HG02981 (cell line): ENCODE measurements around the gene MAGEC3.
"Not testable (repeated sequence)": the region's sequence is repeated elsewhere in the genome, so short reads cannot be mapped to it uniquely, and the experiment has no call there.

Experiments used
- ATAC-seq: cut with Tn5 transposase; IDR thresholded peaks from one replicate; pipeline ENCODE4 v1.9.1; 2021; ENCODE audit warnings: mild to moderate bottlenecking, moderate library complexity; ENCODE audit not compliant: unreplicated experiment

The MAGEC3 gene

DNA sequence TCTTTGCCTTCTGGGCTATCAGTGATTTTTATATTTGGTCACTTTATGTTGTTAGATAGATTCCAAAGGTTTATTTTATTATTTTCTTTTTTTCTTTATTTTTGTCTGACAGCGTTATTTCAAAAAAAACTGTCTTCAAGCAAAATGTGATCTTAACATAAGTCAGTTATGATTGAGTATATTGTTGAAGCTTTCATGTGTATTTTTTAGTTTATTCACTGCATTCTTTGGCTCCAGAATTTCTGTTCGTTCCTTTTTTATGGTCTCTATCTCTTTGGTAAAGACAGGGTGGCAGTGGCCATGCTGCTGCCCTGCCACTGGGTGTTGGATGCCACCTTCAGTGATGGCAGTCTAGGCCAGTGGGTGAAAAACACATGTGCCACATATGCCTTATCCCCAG, at the start of gene MAGEC3:
TSS of gene MAGEC3 (plus strand) at position 301 of the 400 bp plus-strand sequence. CDS start at position 301, 0 bp downstream.
- ATAC-seq = no peak

DNA sequence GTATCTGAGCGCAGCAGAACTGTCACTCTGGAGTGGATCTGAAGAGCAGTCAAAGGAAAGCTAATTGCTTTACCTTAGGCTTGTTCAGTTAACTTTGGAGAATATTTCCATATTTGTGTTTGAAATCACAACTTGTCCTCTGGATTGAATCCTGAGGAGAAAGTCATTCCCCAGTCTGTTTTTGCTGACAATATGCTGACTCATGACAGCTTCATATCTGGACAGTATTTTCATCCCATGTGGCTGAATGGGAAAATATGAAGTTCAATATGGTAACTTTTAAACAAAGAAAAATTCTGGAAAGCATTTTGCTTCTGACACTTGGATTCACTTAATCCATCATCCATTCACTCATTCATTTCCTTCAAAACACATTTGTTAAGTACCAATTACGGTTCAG, 46.3 kb upstream of the MAGEC3 start:
- no peak for ATAC-seq

- ATAC-seq = no peak
Observed at GRCh38 chrX:141811438-141811837, 26.7 kb upstream of the MAGEC3 start.

- ATAC-seq = no peak
Observed at GRCh38 chrX:141814213-141814857, 23.8 kb upstream of the MAGEC3 start.

DNA sequence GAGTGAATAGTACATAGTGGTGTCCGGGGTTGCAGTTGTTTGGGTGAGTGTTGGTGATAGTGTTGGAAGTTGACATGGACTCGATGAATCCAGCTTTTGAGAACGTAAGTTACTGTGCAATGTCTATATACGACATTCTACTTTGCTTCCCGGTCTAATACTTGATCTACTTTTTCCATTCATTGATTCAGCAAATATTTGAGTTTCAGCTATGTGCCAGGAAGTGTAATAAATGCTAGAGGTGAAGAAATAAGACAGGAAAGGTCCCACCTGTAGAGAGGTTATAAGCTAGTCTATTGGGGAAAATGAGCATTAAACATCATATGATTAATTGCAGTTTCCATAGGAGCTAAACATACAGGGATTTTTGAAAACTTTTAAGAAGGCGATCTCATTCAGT, 22.2 kb upstream of the MAGEC3 start:
- ATAC-seq = no peak

- ATAC-seq = no peak
Observed at GRCh38 chrX:141832247-141832646, 5.9 kb upstream of the MAGEC3 start.

DNA sequence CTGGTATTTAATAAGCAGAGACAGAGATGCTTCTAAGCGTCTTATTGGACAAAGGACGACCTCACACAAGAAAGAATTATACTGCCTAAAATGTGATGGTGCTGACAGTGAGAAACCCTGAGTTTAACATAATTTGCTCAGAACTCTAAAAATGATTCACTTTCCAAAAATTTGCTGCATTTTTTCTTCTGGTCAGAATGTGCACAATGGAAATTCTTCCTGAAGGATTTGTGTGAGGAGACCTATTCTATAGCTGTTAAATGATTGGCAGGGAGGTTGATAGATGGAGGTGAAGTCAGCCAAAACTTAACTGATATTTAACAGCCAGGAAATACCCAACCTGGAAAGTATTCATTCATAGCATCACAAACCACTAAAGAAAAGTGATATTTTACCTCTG, 1.7 kb downstream of the MAGEC3 start:
- no peak for ATAC-seq

GRCh38 chrX:141857479-141857878, 19.4 kb downstream of the MAGEC3 start:
- no peak for ATAC-seq

- no peak for ATAC-seq
Observed at GRCh38 chrX:141879616-141880015, 41.5 kb downstream of the MAGEC3 start.

GRCh38 chrX:141888811-141889210, 50.7 kb downstream of the MAGEC3 start:
- ATAC-seq = not testable (repeated sequence)

DNA sequence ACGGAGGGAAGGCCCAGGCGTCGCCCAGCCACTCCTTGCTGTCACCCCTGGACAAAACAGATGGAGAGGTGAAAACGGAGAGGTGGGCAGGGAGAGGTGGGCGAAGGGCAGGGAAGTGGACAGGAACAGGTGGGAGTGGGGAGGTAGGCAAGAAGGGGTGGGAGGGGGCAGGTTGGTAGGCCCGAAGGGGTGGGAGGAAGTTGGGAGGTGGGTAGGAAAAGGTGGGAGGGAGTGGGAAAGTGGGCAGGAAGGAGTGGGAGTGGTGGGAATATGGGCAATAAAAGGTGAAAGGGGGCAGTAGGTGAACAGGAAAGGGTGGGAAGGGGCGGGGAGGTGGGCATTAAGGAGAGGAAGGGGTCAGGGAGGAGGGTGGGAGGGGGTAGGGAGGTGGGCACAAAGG, 56.6 kb downstream of the MAGEC3 start:
- ATAC-seq = no peak

DNA sequence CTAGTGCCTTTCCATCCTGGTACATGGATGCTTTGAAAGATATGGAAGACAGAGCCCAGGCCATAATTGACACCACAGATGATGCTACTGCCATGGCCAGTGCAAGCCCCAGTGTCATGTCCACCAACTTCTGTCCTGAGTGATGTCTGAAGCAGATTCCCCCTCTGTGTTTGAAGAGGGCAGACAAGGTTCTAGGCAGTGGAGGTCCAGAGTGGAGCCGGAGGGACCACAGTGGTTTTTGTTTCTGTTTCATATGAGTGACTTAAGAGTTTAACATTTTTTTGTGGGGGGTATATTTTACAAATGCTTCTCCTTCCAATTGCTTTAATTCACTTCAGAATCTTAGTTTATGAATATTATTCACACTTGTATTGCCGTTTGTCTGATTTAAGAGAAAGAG, 59.6 kb downstream of the MAGEC3 start:
- ATAC-seq = no peak

DNA sequence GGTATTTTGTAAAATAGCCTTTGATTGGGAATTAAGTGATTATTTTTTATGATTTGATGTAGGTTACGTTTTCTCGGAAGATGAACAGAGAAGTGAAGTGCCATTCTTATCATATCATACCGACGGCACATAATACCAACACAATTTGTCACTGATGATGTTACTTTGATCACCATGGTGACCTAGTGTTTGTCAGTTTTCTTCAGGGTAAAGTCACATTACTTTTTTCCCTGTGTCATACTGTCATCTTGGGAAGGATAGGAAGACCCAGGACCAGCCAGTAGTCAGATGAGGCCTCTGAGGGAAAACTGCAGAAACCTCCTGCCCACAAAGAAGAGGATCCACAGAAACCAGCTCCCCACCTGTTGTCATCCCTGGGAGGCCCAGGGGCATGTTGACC, 64.2 kb downstream of the MAGEC3 start:
- no peak for ATAC-seq

GRCh38 chrX:141903400-141904155, 65.5 kb downstream of the MAGEC3 start, which contains the start of gene MAGEC1:
MAGEC1 (plus strand) TSS chrX:141903894; CDS start chrX:141905073, 1,179 bp downstream.
- no peak for ATAC-seq

GRCh38 chrX:141904262-141904661, 66.1 kb downstream of the MAGEC3 start:
- no peak for ATAC-seq

DNA sequence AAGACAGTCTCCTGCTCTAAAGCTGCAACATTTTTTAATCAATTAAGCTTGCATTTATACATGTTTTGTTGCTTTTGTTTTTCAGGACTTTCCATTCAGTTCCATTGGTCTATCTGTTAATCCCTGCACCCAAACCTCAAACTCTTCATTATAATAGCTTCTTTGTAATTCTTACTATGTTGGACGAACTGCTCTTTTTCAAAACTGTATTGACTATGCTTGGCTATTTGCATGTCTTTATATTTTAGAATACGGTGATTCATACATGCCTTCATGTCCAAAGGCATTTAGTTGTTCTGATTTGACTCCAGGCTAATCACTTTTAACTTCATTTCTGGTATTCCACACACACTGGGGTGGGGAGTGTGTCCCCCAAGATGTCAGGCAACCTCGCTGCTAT, 79.7 kb downstream of the MAGEC3 start:
- no peak for ATAC-seq

DNA sequence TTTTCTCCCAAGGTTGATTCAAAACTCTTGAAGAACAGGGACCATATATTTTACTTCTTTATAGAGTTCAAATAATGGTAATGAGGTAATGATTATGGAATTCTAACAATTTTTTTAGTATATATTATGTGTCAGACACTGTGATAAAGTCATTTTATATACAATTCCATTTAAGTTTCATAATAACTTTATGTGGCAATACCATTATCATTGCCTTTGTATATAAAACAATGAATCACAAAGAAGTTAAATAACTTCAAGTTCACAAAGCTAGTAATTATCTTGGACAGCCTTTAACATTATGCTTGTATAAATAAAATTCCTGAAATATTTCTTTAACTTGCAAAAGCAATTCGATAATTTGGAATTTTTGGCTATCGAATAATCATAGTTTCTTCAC, 86.2 kb downstream of the MAGEC3 start:
- no peak for ATAC-seq

GRCh38 chrX:141928432-141928831, 90.3 kb downstream of the MAGEC3 start:
- no peak for ATAC-seq

DNA sequence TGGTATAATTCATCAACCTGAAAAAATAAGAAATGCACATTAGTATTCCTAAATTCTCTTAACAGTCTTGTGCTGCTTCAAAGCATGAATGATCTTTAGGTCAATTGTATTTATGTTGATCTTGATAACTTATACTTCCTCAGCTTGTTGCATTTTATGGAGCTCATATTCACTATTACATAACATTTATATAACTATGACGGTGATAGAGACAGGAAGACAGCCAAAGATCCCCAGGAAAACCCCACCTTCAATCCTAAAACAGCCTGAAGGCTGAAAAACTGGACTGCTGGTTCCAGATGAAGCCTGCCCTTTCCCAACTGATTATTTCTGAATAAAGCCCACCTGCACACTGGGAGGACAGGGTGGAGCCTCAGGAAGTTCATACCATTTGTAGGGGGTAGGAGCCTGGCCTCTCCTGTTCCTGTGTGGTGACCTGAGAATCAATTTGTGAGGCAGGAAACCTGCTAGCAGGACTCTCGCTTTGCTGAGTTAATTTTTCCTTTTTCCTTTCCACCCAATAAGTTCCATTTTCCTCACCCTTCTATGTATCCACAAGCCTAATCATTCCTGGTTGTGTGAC, 96.0 kb downstream of the MAGEC3 start:
- ATAC-seq = no peak

GRCh38 chrX:141935645-141936044, 97.5 kb downstream of the MAGEC3 start:
- ATAC-seq = no peak

GRCh38 chrX:141936080-141936479, 98.0 kb downstream of the MAGEC3 start:
- no peak for ATAC-seq

DNA sequence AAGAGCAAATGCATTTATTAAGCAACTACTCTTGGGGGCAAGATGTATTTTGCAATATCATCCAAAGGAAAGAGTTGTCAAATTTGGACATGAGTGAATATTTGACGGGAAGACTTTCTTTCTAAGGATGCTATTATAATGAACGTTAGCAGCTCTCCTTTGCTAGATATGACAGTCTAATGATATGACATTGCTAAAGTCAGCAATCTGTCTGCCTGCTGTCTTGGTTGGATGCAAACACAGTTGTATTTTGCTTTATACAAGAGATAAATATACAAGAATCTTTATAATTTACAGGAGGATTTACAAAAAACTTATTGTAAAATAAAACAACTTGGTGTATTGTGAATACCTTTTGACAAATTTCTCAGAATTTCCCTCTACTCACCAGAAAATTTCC, 103.1 kb downstream of the MAGEC3 start:
- no peak for ATAC-seq
